ENCODE results near the gene IL17F.

Gene IL17F

GRCh38 chr6:52251113-52251512 is 6.8 kb upstream of the IL17F start:
- in situ Hi-C loops (cut with MboI; ENCODE audit: low sequenced_read_pairs): loop anchor here (25.0 kb wide), 1 partner anchor 411 kb away; the partner anchor contains the start of gene TMEM14A

- in situ Hi-C loops (cut with MboI; ENCODE audit: low sequenced_read_pairs): no loop called here
These were observed 4.8 kb upstream of the IL17F start for GRCh38 chr6:52249078-52249477.

GRCh38 chr6:52245425-52245824 is 1.1 kb upstream of the IL17F start:
- in situ Hi-C loops (cut with MboI; ENCODE audit: low sequenced_read_pairs): no loop called here

- in situ Hi-C loops (cut with MboI; ENCODE audit: low sequenced_read_pairs): no loop called here
These were observed 912 bp downstream of the IL17F start for GRCh38 chr6:52243282-52243893.

GRCh38 chr6:52241819-52242218 is 2.5 kb downstream of the IL17F start:
- in situ Hi-C loops (cut with MboI; ENCODE audit: low sequenced_read_pairs): no loop called here

- in situ Hi-C loops (cut with MboI; ENCODE audit: low sequenced_read_pairs): no loop called here
These were observed 10.1 kb downstream of the IL17F start for GRCh38 chr6:52233975-52234823.

- in situ Hi-C loops (cut with MboI; ENCODE audit: low sequenced_read_pairs): no loop called here
These were observed 11.3 kb downstream of the IL17F start for GRCh38 chr6:52233005-52233404.

- in situ Hi-C loops (cut with MboI; ENCODE audit: low sequenced_read_pairs): no loop called here
These were observed 12.7 kb downstream of the IL17F start for GRCh38 chr6:52231406-52232127.

GRCh38 chr6:52230685-52231084 is 13.6 kb downstream of the IL17F start:
- in situ Hi-C loops (cut with MboI; ENCODE audit: low sequenced_read_pairs): no loop called here

- in situ Hi-C loops (cut with MboI; ENCODE audit: low sequenced_read_pairs): no loop called here
These were observed 16.8 kb downstream of the IL17F start for GRCh38 chr6:52227495-52227894.

- in situ Hi-C loops (cut with MboI; ENCODE audit: low sequenced_read_pairs): no loop called here
These were observed 23.0 kb downstream of the IL17F start for GRCh38 chr6:52221302-52221701.

GRCh38 chr6:52217761-52218160 is 26.5 kb downstream of the IL17F start:
- in situ Hi-C loops (cut with MboI; ENCODE audit: low sequenced_read_pairs): no loop called here

GRCh38 chr6:52216932-52217575 is 27.2 kb downstream of the IL17F start:
- in situ Hi-C loops (cut with MboI; ENCODE audit: low sequenced_read_pairs): no loop called here

- in situ Hi-C loops (cut with MboI; ENCODE audit: low sequenced_read_pairs): no loop called here
These were observed 28.5 kb downstream of the IL17F start for GRCh38 chr6:52215787-52216186.

- in situ Hi-C loops (cut with MboI; ENCODE audit: low sequenced_read_pairs): no loop called here
These were observed 31.2 kb downstream of the IL17F start for GRCh38 chr6:52213127-52213526.

- in situ Hi-C loops (cut with MboI; ENCODE audit: low sequenced_read_pairs): no loop called here
These were observed 34.1 kb downstream of the IL17F start for GRCh38 chr6:52210227-52210626.

- in situ Hi-C loops (cut with MboI; ENCODE audit: low sequenced_read_pairs): no loop called here
These were observed 34.5 kb downstream of the IL17F start for GRCh38 chr6:52209770-52210169.

GRCh38 chr6:52208612-52209011 is 35.7 kb downstream of the IL17F start:
- in situ Hi-C loops (cut with MboI; ENCODE audit: low sequenced_read_pairs): no loop called here

GRCh38 chr6:52207066-52207465 is 37.2 kb downstream of the IL17F start:
- in situ Hi-C loops (cut with MboI; ENCODE audit: low sequenced_read_pairs): no loop called here

- in situ Hi-C loops (cut with MboI; ENCODE audit: low sequenced_read_pairs): no loop called here
These were observed 42.8 kb downstream of the IL17F start for GRCh38 chr6:52201493-52201892.

- in situ Hi-C loops (cut with MboI; ENCODE audit: low sequenced_read_pairs): no loop called here
These were observed 43.3 kb downstream of the IL17F start for GRCh38 chr6:52201046-52201445.

Data from HL-60/S4 (cell line).